HEK293 (cell line): ENCODE results near the gene TDRKH.

Experiments
- KLF16 ChIP-seq: fragments of 450-650 bp; formaldehyde crosslinking; IDR thresholded peaks from 2 replicates; pipeline ENCODE4 v1.5.1; 2017; ENCODE audit warnings: missing biosample characterization, missing genetic modification characterization
- KLF9 ChIP-seq: fragments of 450-650 bp; formaldehyde crosslinking; IDR thresholded peaks from 2 replicates; pipeline ENCODE4 v1.5.1; 2016; ENCODE audit warnings: missing biosample characterization, missing genetic modification characterization, low read depth
- MEIS1 ChIP-seq: sonication (generic); formaldehyde crosslinking; IDR thresholded peaks from 2 replicates; pipeline ENCODE4 v1.8.1; 2022; ENCODE audit warnings: missing genetic modification reagents, mild to moderate bottlenecking, borderline replicate concordance
- OSR2 ChIP-seq: fragments of 450-650 bp; formaldehyde crosslinking; IDR thresholded peaks from 2 replicates; pipeline ENCODE4 v1.5.1; 2016; ENCODE audit warnings: missing biosample characterization, missing genetic modification characterization
- TCF7L2 ChIP-seq: IDR thresholded peaks from 2 replicates; pipeline ENCODE4 v1.6.1; 2011; ENCODE audit warnings: low read depth, mild to moderate bottlenecking, inconsistent platforms, low read length, moderate library complexity, borderline replicate concordance
- YY1 ChIP-seq: fragments of 450-650 bp; formaldehyde crosslinking; IDR thresholded peaks from 2 replicates; pipeline ENCODE4 v1.5.1; 2018; ENCODE audit warnings: missing biosample characterization, missing genetic modification characterization
- ZEB2 ChIP-seq: fragments of 450-650 bp; formaldehyde crosslinking; IDR thresholded peaks from 2 replicates; pipeline ENCODE4 v1.5.1; 2016; ENCODE audit warnings: missing biosample characterization, missing genetic modification characterization
- ZNF10 ChIP-seq: fragments of 450-650 bp; formaldehyde crosslinking; IDR thresholded peaks from 2 replicates; pipeline ENCODE4 v1.5.1; 2017; ENCODE audit warnings: missing biosample characterization, missing genetic modification characterization
- ZNF140 ChIP-seq: fragments of 450-650 bp; formaldehyde crosslinking; IDR thresholded peaks from 2 replicates; pipeline ENCODE4 v1.5.1; 2016; ENCODE audit warnings: missing biosample characterization, missing genetic modification characterization
- ZSCAN16 ChIP-seq: fragments of 450-650 bp; formaldehyde crosslinking; IDR thresholded peaks from 2 replicates; pipeline ENCODE4 v1.5.1; 2016; ENCODE audit warnings: missing biosample characterization, missing genetic modification characterization
- TF ChIP-seq, protein P1 (sequence below): fragments of 450-650 bp; formaldehyde crosslinking; IDR thresholded peaks from 2 replicates; pipeline ENCODE4 v1.5.1; 2017; ENCODE audit warnings: missing biosample characterization, mild to moderate bottlenecking, missing genetic modification characterization, moderate library complexity
- TF ChIP-seq, protein P2 (sequence below): fragments of 450-650 bp; formaldehyde crosslinking; IDR thresholded peaks from 2 replicates; pipeline ENCODE4 v1.5.1; 2016; ENCODE audit warnings: missing biosample characterization, missing genetic modification characterization
- TF ChIP-seq, protein P3 (sequence below): fragments of 450-650 bp; formaldehyde crosslinking; IDR thresholded peaks from 2 replicates; pipeline ENCODE4 v1.5.1; 2016; ENCODE audit warnings: missing biosample characterization, missing genetic modification characterization, borderline replicate concordance
- TF ChIP-seq, protein P4 (sequence below): fragments of 450-650 bp; formaldehyde crosslinking; IDR thresholded peaks from 2 replicates; pipeline ENCODE4 v1.5.1; 2016; ENCODE audit warnings: missing biosample characterization, missing genetic modification characterization

DNA sequence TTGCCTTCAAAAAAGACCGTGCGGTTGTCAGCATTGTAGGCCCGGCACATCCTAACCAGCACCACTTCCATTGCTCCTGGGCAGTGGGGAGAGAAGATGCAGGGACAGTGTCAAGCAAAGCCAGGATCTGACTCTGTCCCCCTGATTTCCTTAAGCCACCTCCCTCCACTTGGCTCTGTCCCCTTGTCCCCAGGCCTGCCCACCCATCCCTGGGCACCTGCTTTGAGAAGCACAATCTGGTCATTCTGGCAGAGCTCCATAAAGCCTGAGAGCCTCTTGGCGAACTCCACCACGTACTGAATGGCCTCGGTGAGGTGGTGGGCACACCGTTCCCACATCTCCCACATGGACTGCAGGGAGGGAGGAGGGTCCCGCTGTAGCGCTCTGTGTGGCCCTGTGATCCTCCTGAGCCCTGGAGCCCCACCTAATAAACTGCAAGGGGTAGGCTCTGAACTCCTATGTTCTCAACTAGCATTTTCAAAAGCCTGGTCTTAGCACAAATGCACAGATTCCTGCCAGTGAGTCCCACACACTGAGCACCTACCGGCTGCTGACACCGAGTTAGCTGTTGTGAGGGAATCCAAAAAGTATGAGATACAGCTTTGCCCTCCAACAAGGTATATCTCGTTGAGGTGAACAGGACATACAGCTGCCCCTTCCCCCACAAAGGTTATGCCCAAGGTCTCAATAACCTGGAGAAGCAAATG lies 23.1 kb upstream of the TDRKH start:
- TF ChIP-seq OSR2 (tag by site-specific recombination): no peak
- TF ChIP-seq, protein P1, sequence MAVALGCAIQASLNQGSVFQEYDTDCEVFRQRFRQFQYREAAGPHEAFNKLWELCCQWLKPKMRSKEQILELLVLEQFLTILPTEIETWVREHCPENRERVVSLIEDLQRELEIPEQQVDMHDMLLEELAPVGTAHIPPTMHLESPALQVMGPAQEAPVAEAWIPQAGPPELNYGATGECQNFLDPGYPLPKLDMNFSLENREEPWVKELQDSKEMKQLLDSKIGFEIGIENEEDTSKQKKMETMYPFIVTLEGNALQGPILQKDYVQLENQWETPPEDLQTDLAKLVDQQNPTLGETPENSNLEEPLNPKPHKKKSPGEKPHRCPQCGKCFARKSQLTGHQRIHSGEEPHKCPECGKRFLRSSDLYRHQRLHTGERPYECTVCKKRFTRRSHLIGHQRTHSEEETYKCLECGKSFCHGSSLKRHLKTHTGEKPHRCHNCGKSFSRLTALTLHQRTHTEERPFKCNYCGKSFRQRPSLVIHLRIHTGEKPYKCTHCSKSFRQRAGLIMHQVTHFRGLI (tag by site-specific recombination): no peak
- TF ChIP-seq, protein P2, sequence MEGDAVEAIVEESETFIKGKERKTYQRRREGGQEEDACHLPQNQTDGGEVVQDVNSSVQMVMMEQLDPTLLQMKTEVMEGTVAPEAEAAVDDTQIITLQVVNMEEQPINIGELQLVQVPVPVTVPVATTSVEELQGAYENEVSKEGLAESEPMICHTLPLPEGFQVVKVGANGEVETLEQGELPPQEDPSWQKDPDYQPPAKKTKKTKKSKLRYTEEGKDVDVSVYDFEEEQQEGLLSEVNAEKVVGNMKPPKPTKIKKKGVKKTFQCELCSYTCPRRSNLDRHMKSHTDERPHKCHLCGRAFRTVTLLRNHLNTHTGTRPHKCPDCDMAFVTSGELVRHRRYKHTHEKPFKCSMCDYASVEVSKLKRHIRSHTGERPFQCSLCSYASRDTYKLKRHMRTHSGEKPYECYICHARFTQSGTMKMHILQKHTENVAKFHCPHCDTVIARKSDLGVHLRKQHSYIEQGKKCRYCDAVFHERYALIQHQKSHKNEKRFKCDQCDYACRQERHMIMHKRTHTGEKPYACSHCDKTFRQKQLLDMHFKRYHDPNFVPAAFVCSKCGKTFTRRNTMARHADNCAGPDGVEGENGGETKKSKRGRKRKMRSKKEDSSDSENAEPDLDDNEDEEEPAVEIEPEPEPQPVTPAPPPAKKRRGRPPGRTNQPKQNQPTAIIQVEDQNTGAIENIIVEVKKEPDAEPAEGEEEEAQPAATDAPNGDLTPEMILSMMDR: no peak
- no peak for TF ChIP-seq ZSCAN16 (tag by site-specific recombination)
- TF ChIP-seq KLF9 (tag by site-specific recombination): no peak
- no peak for TF ChIP-seq ZNF140 (tag by site-specific recombination)
- no peak for TF ChIP-seq ZEB2 (tag by site-specific recombination)
- TF ChIP-seq, protein P3, sequence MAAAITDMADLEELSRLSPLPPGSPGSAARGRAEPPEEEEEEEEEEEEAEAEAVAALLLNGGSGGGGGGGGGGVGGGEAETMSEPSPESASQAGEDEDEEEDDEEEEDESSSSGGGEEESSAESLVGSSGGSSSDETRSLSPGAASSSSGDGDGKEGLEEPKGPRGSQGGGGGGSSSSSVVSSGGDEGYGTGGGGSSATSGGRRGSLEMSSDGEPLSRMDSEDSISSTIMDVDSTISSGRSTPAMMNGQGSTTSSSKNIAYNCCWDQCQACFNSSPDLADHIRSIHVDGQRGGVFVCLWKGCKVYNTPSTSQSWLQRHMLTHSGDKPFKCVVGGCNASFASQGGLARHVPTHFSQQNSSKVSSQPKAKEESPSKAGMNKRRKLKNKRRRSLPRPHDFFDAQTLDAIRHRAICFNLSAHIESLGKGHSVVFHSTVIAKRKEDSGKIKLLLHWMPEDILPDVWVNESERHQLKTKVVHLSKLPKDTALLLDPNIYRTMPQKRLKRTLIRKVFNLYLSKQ: no peak
- TF ChIP-seq, protein P4, sequence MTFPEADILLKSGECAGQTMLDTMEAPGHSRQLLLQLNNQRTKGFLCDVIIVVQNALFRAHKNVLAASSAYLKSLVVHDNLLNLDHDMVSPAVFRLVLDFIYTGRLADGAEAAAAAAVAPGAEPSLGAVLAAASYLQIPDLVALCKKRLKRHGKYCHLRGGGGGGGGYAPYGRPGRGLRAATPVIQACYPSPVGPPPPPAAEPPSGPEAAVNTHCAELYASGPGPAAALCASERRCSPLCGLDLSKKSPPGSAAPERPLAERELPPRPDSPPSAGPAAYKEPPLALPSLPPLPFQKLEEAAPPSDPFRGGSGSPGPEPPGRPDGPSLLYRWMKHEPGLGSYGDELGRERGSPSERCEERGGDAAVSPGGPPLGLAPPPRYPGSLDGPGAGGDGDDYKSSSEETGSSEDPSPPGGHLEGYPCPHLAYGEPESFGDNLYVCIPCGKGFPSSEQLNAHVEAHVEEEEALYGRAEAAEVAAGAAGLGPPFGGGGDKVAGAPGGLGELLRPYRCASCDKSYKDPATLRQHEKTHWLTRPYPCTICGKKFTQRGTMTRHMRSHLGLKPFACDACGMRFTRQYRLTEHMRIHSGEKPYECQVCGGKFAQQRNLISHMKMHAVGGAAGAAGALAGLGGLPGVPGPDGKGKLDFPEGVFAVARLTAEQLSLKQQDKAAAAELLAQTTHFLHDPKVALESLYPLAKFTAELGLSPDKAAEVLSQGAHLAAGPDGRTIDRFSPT (tag by site-specific recombination): no peak
- no peak for TF ChIP-seq TCF7L2
- no peak for TF ChIP-seq ZNF10 (tag by site-specific recombination)
- no peak for TF ChIP-seq MEIS1 (CRISPR knock-in tag)
- TF ChIP-seq YY1 (tag by site-specific recombination): no peak
- TF ChIP-seq KLF16 (tag by site-specific recombination): no peak
